Neutrophil (primary cell): ENCODE measurements around the gene HCFC1R1.

Experiments
- H3K27ac ChIP-seq: fragments of 200-600 bp; sonication (generic); 2 replicates; pipeline ENCODE4 v1.5.1; 2016; ENCODE audit warnings: mild to moderate bottlenecking, moderate library complexity
- H3K27me3 ChIP-seq: fragments of 200-600 bp; sonication (generic); 2 replicates; pipeline ENCODE4 v1.6.0; 2016; ENCODE audit warnings: mild to moderate bottlenecking
- H3K36me3 ChIP-seq: fragments of 200-600 bp; sonication (generic); 2 replicates; pipeline ENCODE4 v1.5.1; 2017
- H3K4me1 ChIP-seq, 2 experiments: fragments of 200-600 bp in 1 of 2; sonication (generic) in 1 of 2; 1 replicate in 1 of 2; 2 replicates in 1 of 2; pipeline versions ENCODE4 v1.5.1 to v1.6.1; 2013 to 2016; ENCODE audit warnings: low read depth in 1 of 2, low read length in 1 of 2, mild to moderate bottlenecking in 1 of 2, moderate library complexity in 1 of 2; ENCODE audit not compliant: control insufficient read depth in 1 of 2, insufficient read depth in 1 of 2
- H3K4me3 ChIP-seq, 2 experiments: fragments of 200-600 bp in 1 of 2; sonication (generic) in 1 of 2; 1 replicate in 1 of 2; 2 replicates in 1 of 2; pipeline ENCODE4 v1.5.1; 2013 to 2016; ENCODE audit warnings: low read depth in 1 of 2, low read length in 1 of 2, mild to moderate bottlenecking in 1 of 2, moderate library complexity in 1 of 2
- H3K9me3 ChIP-seq: fragments of 200-600 bp; sonication (generic); 2 replicates; pipeline ENCODE4 v1.5.1; 2016
- TF ChIP-seq, protein P1 (sequence below): fragments of 200-600 bp; sonication (generic); IDR thresholded peaks from 2 replicates; pipeline ENCODE4 v1.5.1; 2016; ENCODE audit warnings: antibody characterized with exemption

HCFC1R1 gene

GRCh38 chr16:3013491-3013951 is 10.2 kb downstream of the HCFC1R1 start:
- Histone ChIP-seq H3K4me3 (no peak overlapping the region), H3K36me3 (peaks cover 17% of the 10 kb centered on the region), H3K4me1 (peaks cover 43 to 48% of the 10 kb centered on the region in 2 experiments), H3K27me3 (peaks cover 13% of the 10 kb centered on the region), H3K27ac (no peak overlapping the region), H3K9me3 (no peaks in the 10 kb centered on the region)
- TF ChIP-seq, protein P1, sequence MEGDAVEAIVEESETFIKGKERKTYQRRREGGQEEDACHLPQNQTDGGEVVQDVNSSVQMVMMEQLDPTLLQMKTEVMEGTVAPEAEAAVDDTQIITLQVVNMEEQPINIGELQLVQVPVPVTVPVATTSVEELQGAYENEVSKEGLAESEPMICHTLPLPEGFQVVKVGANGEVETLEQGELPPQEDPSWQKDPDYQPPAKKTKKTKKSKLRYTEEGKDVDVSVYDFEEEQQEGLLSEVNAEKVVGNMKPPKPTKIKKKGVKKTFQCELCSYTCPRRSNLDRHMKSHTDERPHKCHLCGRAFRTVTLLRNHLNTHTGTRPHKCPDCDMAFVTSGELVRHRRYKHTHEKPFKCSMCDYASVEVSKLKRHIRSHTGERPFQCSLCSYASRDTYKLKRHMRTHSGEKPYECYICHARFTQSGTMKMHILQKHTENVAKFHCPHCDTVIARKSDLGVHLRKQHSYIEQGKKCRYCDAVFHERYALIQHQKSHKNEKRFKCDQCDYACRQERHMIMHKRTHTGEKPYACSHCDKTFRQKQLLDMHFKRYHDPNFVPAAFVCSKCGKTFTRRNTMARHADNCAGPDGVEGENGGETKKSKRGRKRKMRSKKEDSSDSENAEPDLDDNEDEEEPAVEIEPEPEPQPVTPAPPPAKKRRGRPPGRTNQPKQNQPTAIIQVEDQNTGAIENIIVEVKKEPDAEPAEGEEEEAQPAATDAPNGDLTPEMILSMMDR: no peak

- H3K36me3 ChIP-seq: peaks cover 17% of the 10 kb centered on the region
- peaks cover 43 to 46% of the 10 kb centered on the region in 2 experiments for H3K4me1 ChIP-seq
- TF ChIP-seq, protein P1: no peak
- H3K4me3 ChIP-seq: no peak within 1 kb of the TSS
- peaks cover 7% of the 10 kb centered on the region for H3K27me3 ChIP-seq
- peak within 1 kb of the TSS; percentile 23 for H3K27ac ChIP-seq
- no peaks in the 10 kb centered on the region for H3K9me3 ChIP-seq
These were observed 10.8 kb downstream of the HCFC1R1 start, which contains the start of gene CLDN9 for GRCh38 chr16:3012828-3013420. CLDN9 (plus strand) TSS chr16:3012923; CDS start chr16:3013363, 440 bp downstream.

GRCh38 chr16:3012246-3012645 is 11.5 kb downstream of the HCFC1R1 start:
- Histone ChIP-seq H3K27ac (no peak overlapping the region), H3K9me3 (no peaks in the 10 kb centered on the region), H3K4me3 (no peak overlapping the region), H3K27me3 (peaks cover under 1% of the 10 kb centered on the region), H3K4me1 (peaks cover 48% of the 10 kb centered on the region in 2 experiments), H3K36me3 (peaks cover 17% of the 10 kb centered on the region)
- TF ChIP-seq, protein P1: no peak

DNA sequence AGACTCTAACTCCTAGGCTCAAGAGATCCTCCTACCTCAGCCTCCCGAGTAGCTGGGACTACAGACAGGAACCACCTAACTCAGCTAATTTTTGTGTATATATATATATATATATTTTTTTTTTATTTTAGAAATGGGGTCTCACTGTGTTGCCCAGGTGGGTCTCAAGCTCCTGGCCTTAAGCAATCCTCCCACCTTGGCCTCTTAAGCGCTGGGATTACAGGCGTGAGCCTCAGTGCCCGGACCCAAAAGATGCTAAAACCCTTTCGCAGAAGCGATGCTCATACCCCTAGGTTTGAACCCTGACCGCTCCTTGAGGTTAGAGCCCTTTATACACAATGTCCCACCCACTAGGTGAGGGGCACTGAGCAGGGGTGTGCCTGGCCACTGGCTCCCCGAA is 13.2 kb downstream of the HCFC1R1 start:
- H3K27ac ChIP-seq: peak overlapping the region; percentile 98
- no peaks in the 10 kb centered on the region for H3K9me3 ChIP-seq
- H3K4me3 ChIP-seq: no peak overlapping the region
- H3K27me3 ChIP-seq: no peaks in the 10 kb centered on the region
- peaks cover 65% of the 10 kb centered on the region in 2 experiments for H3K4me1 ChIP-seq
- peaks cover 17% of the 10 kb centered on the region for H3K36me3 ChIP-seq
- TF ChIP-seq, protein P1: no peak

DNA sequence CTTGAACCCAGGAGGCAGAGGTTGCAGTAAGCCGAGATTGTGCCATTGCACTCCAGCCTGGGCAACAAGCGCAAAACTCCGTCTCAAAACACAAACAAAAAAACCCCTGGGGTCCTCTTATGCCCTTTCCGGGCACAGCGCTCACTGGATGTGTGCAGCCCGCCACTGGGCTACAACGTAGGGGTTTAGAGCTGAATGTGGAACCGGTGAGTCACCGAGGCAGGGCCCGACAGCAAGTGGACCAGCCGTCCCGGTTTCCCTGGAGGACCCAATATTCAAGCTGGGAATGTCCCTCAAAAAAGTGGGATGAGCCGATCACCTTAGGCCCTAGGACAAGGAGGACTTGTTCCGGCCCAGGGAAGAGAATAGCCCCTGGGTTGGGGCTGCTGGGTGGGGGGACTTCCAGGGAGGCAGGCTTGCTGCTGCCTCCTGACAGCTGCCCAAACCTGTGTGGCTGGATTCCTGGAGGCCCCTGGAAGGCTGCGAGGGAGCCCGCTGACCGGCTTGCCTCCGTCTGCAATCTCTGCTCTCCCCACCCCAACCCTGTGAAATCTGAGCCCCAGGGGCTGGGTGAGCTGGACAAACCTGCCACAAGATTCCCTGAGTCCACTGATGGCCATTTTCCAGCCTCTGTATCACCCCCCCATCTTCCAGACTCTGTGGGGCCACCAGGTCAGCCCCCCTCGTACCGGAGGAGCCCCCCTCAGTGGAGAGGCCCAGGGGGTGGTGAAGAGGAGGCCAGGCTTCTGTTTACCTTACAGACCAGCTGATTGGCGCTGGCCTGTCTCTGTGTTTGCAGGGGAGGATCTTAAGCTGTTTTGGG is 14.0 kb downstream of the HCFC1R1 start:
- peak overlapping the region in 1 of 2 experiments; percentile 74 for H3K4me3 ChIP-seq
- H3K36me3 ChIP-seq: peaks cover 14% of the 10 kb centered on the region
- peaks cover 68 to 73% of the 10 kb centered on the region in 2 experiments for H3K4me1 ChIP-seq
- H3K27me3 ChIP-seq: no peaks in the 10 kb centered on the region
- no peaks in the 10 kb centered on the region for H3K9me3 ChIP-seq
- TF ChIP-seq, protein P1: no peak
- H3K27ac ChIP-seq: peak overlapping the region; percentile 98
